IPS DF 6.9 (cell line): ENCODE results near the gene SPTAN1.

Experiments
- DNase-seq: peaks from one replicate; pipeline ENCODE4 v3.0.0-alpha.2; 2013; ENCODE audit warnings: low read depth, low spot score
- H3K27ac ChIP-seq: one replicate; pipeline ENCODE4 v1.5.1; 2013; ENCODE audit warnings: low read length, control low read depth
- H3K27me3 ChIP-seq: 2 replicates; pipeline ENCODE4 v1.6.1; 2013; ENCODE audit warnings: mild to moderate bottlenecking, low read length; ENCODE audit not compliant: control insufficient read depth, insufficient read depth
- H3K36me3 ChIP-seq: 2 replicates; pipeline ENCODE4 v1.6.1; 2013; ENCODE audit warnings: low read length; ENCODE audit not compliant: control insufficient read depth, insufficient read depth
- H3K4me1 ChIP-seq: 2 replicates; pipeline ENCODE4 v1.6.1; 2013; ENCODE audit warnings: low read length; ENCODE audit not compliant: control insufficient read depth, insufficient read depth
- H3K4me3 ChIP-seq: 2 replicates; pipeline ENCODE4 v1.5.1; 2013; ENCODE audit warnings: mild to moderate bottlenecking, low read length
- H3K9me3 ChIP-seq: 2 replicates; pipeline ENCODE4 v1.6.1; 2013; ENCODE audit warnings: low read length, inconsistent platforms; ENCODE audit not compliant: control insufficient read depth, insufficient read depth
- WGBS: extraction: QIAGEN DNeasy Blood & Tissue Kit; methylation state at CpG from one replicate; pipeline ENCODE4 v1.1.7; 2013; ENCODE audit warnings: mixed read lengths, missing lambda C conversion rate; ENCODE audit not compliant: insufficient read length, insufficient coverage; 5-methylcytosine and 5-hydroxymethylcytosine counted together

The SPTAN1 gene

GRCh38 chr9:128552744-128553440 is 505 bp downstream of the SPTAN1 start:
- Histone ChIP-seq H3K27me3 (no peaks in the 10 kb centered on the region), H3K4me3 (peak overlapping the region; percentile 91), H3K4me1 (peaks cover 9% of the 10 kb centered on the region), H3K27ac (no peak overlapping the region), H3K9me3 (no peaks in the 10 kb centered on the region), H3K36me3 (no peaks in the 10 kb centered on the region)
- DNase-seq, result no peak
- no CpG with 5 or more reads among the region's 59 CpGs for WGBS

- H3K4me1 ChIP-seq, result peaks cover 9% of the 10 kb centered on the region
- WGBS, result no CpG with 5 or more reads among the region's 6 CpGs
- H3K9me3 ChIP-seq, result no peaks in the 10 kb centered on the region
- H3K4me3 ChIP-seq, result no peak overlapping the region
- H3K36me3 ChIP-seq, result no peaks in the 10 kb centered on the region
- DNase-seq, result no peak
- no peak overlapping the region for H3K27ac ChIP-seq
- no peaks in the 10 kb centered on the region for H3K27me3 ChIP-seq
Measured at GRCh38 chr9:128553728-128554127, 1.3 kb downstream of the SPTAN1 start.

GRCh38 chr9:128554155-128554862 is 1.9 kb downstream of the SPTAN1 start:
- H3K9me3 ChIP-seq, result no peaks in the 10 kb centered on the region
- H3K36me3 ChIP-seq, result no peaks in the 10 kb centered on the region
- H3K27me3 ChIP-seq, result no peaks in the 10 kb centered on the region
- H3K4me3 ChIP-seq, result no peak overlapping the region; the same call in 1 of the 2 replicates
- peak; percentile 50 for DNase-seq
- no peak overlapping the region for H3K27ac ChIP-seq
- no CpG with 5 or more reads among the region's 5 CpGs for whole genome bisulfite sequencing
- peaks cover 9% of the 10 kb centered on the region for H3K4me1 ChIP-seq

GRCh38 chr9:128555180-128555721 is 2.9 kb downstream of the SPTAN1 start:
- Histone ChIP-seq H3K9me3 (no peaks in the 10 kb centered on the region), H3K27me3 (no peaks in the 10 kb centered on the region), H3K4me3 (no peak overlapping the region), H3K36me3 (no peaks in the 10 kb centered on the region), H3K4me1 (peaks cover 9% of the 10 kb centered on the region), H3K27ac (no peak overlapping the region)
- no peak for DNase-seq
- WGBS, result no CpG with 5 or more reads among the region's 9 CpGs

GRCh38 chr9:128556276-128556675 is 3.9 kb downstream of the SPTAN1 start:
- Histone ChIP-seq H3K27me3 (no peaks in the 10 kb centered on the region), H3K4me1 (peaks cover 9% of the 10 kb centered on the region), H3K4me3 (no peak overlapping the region), H3K9me3 (no peaks in the 10 kb centered on the region), H3K27ac (no peak overlapping the region), H3K36me3 (no peaks in the 10 kb centered on the region)
- WGBS, result no CpG with 5 or more reads among the region's 2 CpGs
- no peak for DNase-seq

- Histone ChIP-seq H3K4me1 (peaks cover 9% of the 10 kb centered on the region), H3K27ac (no peak overlapping the region), H3K9me3 (no peaks in the 10 kb centered on the region), H3K4me3 (no peak overlapping the region), H3K36me3 (no peaks in the 10 kb centered on the region), H3K27me3 (no peaks in the 10 kb centered on the region)
- no peak for DNase-seq
- no CpG with 5 or more reads among the region's 5 CpGs for WGBS
Measured at GRCh38 chr9:128556926-128557634, 4.7 kb downstream of the SPTAN1 start.

- no peak overlapping the region for H3K27ac ChIP-seq
- H3K9me3 ChIP-seq, result no peaks in the 10 kb centered on the region
- no peak for DNase-seq
- peaks cover 9% of the 10 kb centered on the region for H3K4me1 ChIP-seq
- no CpG with 5 or more reads among the region's 12 CpGs for WGBS
- H3K36me3 ChIP-seq, result no peaks in the 10 kb centered on the region
- H3K27me3 ChIP-seq, result no peaks in the 10 kb centered on the region
- no peak overlapping the region for H3K4me3 ChIP-seq
Measured at GRCh38 chr9:128558431-128559310, 6.3 kb downstream of the SPTAN1 start.

GRCh38 chr9:128565578-128565977 is 13.2 kb downstream of the SPTAN1 start:
- WGBS, result no CpG with 5 or more reads among the region's 4 CpGs
- Histone ChIP-seq H3K4me1 (no peaks in the 10 kb centered on the region), H3K27ac (no peak overlapping the region), H3K36me3 (peaks cover 8% of the 10 kb centered on the region; the same call in 1 of the 2 replicates), H3K27me3 (no peaks in the 10 kb centered on the region), H3K9me3 (no peaks in the 10 kb centered on the region), H3K4me3 (no peak overlapping the region)
- no peak for DNase-seq

GRCh38 chr9:128568470-128569078 is 16.2 kb downstream of the SPTAN1 start:
- WGBS, result no CpG with 5 or more reads among the region's 8 CpGs
- Histone ChIP-seq H3K4me3 (no peak overlapping the region), H3K4me1 (no peaks in the 10 kb centered on the region), H3K27me3 (no peaks in the 10 kb centered on the region), H3K36me3 (peaks cover 14% of the 10 kb centered on the region; the same call in 1 of the 2 replicates), H3K27ac (no peak overlapping the region), H3K9me3 (no peaks in the 10 kb centered on the region)
- no peak for DNase-seq
